Chondrocyte (in vitro differentiated cells): ENCODE measurements around the gene PCYT2. TPM values are rescaled to one million over a fixed set of nuclear protein-coding genes. Genes with fewer than 3 reads are reported as not detected.
A peak's percentile ranks its signal among the peaks of the same experiment; 100 is the strongest.

Experiments
- DNase-seq: peaks from one replicate; pipeline ENCODE4 v3.0.0; 2021; ENCODE audit warnings: mixed read lengths, low spot score
- H3K27ac Mint-ChIP-seq: one replicate; pipeline ENCODE4 v1.8.0; 2021; ENCODE audit warnings: mild to moderate bottlenecking, moderate library complexity, mixed read lengths; ENCODE audit not compliant: unreplicated experiment
- H3K27me3 Mint-ChIP-seq: 2 replicates; pipeline ENCODE4 v1.8.0; 2021; ENCODE audit warnings: low read depth, mixed read lengths
- H3K36me3 Mint-ChIP-seq: 2 replicates; pipeline ENCODE4 v1.8.0; 2021; ENCODE audit warnings: low read depth, mixed read lengths
- H3K4me1 Mint-ChIP-seq: 2 replicates; pipeline ENCODE4 v1.8.0; 2021; ENCODE audit warnings: low read depth, mild to moderate bottlenecking, mixed read lengths
- H3K4me3 Mint-ChIP-seq: one replicate; pipeline ENCODE4 v1.8.0; 2021; ENCODE audit warnings: mild to moderate bottlenecking, moderate library complexity, mixed read lengths; ENCODE audit not compliant: unreplicated experiment
- H3K9me3 Mint-ChIP-seq: 2 replicates; pipeline ENCODE4 v1.8.0; 2021; ENCODE audit warnings: low read depth, mixed read lengths
- CTCF ChIP-seq: fragments of 200-600 bp; sonication (generic); IDR thresholded peaks from 2 replicates; pipeline ENCODE4 v1.5.0; 2021; ENCODE audit warnings: antibody characterized with exemption, mild to moderate bottlenecking, moderate library complexity
- total RNA-seq: library from RNA; stranded (reverse); gene quantifications from 3 replicates; pipeline ENCODE4 v1.2.1, GENCODE V29; 2021

Gene PCYT2
- total RNA-seq, 1 donor from 2014 or later, result 28.8 TPM

- peak overlapping the region; percentile 44 for H3K4me3 Mint-ChIP-seq
- TF ChIP-seq CTCF, result no peak
- H3K27ac Mint-ChIP-seq, result peak overlapping the region; percentile 71
- H3K9me3 Mint-ChIP-seq, result no peaks in the 10 kb centered on the region
- peaks cover 20% of the 10 kb centered on the region for H3K36me3 Mint-ChIP-seq
- no peak for DNase-seq
- H3K27me3 Mint-ChIP-seq, result no peaks in the 10 kb centered on the region
- H3K4me1 Mint-ChIP-seq, result peaks cover 55% of the 10 kb centered on the region
Measured at GRCh38 chr17:81888988-81889595, 22.1 kb downstream of the PCYT2 start.

- H3K27me3 Mint-ChIP-seq, result no peaks in the 10 kb centered on the region
- peaks cover 56% of the 10 kb centered on the region for H3K4me1 Mint-ChIP-seq
- H3K9me3 Mint-ChIP-seq, result no peaks in the 10 kb centered on the region
- TF ChIP-seq CTCF, result no peak
- H3K27ac Mint-ChIP-seq, result peak overlapping the region; percentile 71
- H3K4me3 Mint-ChIP-seq, result no peak overlapping the region
- no peak for DNase-seq
- peaks cover 20% of the 10 kb centered on the region for H3K36me3 Mint-ChIP-seq
Measured at GRCh38 chr17:81888105-81888987, 22.9 kb downstream of the PCYT2 start.

GRCh38 chr17:81885869-81886548 lies 25.2 kb downstream of the PCYT2 start:
- Mint-ChIP-seq H3K4me3 (no peak overlapping the region), H3K27ac (peak overlapping the region; percentile 87)

GRCh38 chr17:81885454-81885853 lies 25.7 kb downstream of the PCYT2 start:
- peaks cover 20% of the 10 kb centered on the region for H3K36me3 Mint-ChIP-seq

More at GRCh38 chr17:81885869-81886548, 25.2 kb downstream of the PCYT2 start:
- Mint-ChIP-seq H3K4me1 (peaks cover 51% of the 10 kb centered on the region), H3K36me3 (peaks cover 20% of the 10 kb centered on the region), H3K9me3 (no peaks in the 10 kb centered on the region), H3K27me3 (no peaks in the 10 kb centered on the region)
- no peak for DNase-seq
- TF ChIP-seq CTCF, result no peak

More at GRCh38 chr17:81885454-81885853, 25.7 kb downstream of the PCYT2 start:
- no peak for DNase-seq
- no peak overlapping the region for H3K4me3 Mint-ChIP-seq
- H3K27me3 Mint-ChIP-seq, result no peaks in the 10 kb centered on the region
- no peak for TF ChIP-seq CTCF
- H3K4me1 Mint-ChIP-seq, result peaks cover 48% of the 10 kb centered on the region
- no peaks in the 10 kb centered on the region for H3K9me3 Mint-ChIP-seq
- peak overlapping the region; percentile 87 for H3K27ac Mint-ChIP-seq
